Stimulated activated CD4-positive, alpha-beta T cell treated with anti-CD3 and anti-CD28 coated beads, Interleukin-12 subunit alpha, Interleukin-12 subunit beta, amount 100 ng/mL, for 4 hours (primary cell): Measurements from ENCODE around the gene SLC35A3.
"Not testable (repeated sequence)": the region's sequence is repeated elsewhere in the genome, so short reads cannot be mapped to it uniquely, and the experiment has no call there.

Experiments
- DNase-seq: peaks from one replicate; pipeline ENCODE4 v3.0.0-alpha.2; 2020

Gene SLC35A3

DNA sequence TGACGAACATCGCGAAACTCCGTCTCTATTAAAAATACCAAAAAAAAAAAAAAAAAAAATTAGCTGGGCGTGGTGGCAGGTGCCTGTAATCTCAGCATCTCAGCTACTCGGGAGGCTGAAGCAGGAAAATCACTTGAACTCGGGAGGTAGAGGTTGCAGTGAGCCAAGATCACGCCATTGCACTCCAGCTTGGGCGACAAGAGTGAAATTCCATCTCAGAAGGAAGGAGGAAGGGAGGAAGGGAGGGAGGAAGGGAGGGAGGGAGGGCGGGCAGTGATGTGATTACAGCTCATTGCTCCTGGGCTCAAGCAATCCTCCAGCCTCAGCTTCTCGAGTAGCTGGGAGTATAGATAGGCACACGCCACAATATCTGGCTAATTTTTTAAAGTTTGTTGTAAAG, 7.5 kb downstream of the SLC35A3 start:
- not testable (repeated sequence) for DNase-seq

DNA sequence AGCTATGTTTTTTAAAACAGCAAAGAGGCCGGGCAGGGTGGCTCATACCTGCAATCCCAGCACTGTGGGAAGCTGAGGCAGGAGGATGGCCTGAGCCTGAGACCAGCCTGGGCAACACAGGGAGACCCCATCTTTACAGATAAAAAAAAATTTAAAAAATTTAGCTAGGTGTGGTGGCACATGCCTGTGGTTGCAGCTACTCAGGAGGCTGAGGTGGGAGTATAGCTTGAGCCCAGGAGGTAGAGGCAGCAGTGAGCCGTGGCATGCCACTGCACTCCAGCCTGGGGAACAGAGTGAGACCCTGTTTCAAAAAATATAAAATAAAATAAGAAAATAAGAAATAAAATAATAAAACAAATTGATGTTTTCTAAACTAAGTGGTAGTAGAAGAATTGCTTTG, 8.4 kb downstream of the SLC35A3 start:
- DNase-seq = no peak

DNA sequence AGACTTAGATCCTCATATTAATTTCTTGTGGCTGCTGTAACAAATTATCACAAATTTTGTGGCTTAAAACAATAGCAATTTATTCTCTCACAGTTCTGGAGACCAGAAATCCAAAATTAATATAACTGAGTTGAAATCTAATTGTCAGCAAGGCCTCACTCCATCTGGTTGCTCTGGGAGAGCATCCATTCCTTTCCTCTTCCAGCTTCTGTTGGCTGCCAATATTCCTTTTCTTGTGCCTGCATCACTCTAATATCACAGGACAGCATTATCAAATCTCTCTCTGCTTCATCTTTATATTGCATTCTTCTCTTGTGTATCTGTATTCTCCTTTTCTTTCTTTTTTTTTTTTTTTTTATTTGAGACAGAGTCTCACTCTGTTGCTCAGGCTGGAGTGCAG, 9.3 kb downstream of the SLC35A3 start:
- no peak for DNase-seq

DNA sequence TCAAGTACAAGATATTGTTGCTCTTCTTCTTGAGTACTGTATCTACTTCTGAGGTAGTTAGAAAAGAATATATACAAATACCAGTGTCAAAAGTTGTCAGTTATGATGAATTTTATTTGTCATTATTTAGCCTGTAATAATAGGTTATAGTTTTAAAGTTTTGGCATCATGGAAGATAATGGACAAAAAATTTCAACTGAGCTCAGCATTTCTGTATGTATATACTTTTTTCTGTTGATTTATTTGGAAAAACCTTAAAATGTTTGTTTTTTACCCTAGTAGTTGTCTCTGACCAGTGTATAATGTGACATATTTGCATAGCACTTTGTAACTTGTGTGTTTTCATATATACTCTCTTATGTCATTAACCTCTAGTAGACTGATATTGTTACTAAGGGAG, 11.1 kb downstream of the SLC35A3 start:
- no peak for DNase-seq

DNA sequence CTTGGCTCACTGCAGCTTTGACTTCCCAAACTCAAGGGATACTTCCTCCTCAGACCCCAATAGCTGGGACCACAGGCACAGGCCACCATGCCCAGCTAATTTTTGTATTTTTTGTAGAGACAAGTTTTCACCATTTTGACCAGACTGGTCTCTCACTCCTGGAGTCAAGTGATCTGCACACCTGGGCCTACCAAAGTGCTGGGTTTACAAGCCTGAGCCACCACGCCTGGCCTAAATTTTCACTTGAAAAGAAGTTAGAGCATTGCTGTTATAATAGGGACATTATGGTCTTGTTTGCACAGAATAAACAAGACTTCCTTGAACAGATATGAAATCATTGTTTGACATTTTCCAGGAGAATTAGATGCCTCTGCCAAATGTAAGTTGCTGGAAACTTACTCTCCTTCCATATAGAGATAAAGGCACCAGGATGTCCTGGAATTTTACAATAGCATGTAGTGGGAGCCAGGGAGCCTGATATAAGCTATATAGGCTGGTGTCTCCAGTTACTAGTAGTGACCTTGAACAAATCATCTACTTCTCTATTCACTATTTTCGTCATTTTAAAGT, 16.9 kb downstream of the SLC35A3 start:
- DNase-seq = no peak

DNA sequence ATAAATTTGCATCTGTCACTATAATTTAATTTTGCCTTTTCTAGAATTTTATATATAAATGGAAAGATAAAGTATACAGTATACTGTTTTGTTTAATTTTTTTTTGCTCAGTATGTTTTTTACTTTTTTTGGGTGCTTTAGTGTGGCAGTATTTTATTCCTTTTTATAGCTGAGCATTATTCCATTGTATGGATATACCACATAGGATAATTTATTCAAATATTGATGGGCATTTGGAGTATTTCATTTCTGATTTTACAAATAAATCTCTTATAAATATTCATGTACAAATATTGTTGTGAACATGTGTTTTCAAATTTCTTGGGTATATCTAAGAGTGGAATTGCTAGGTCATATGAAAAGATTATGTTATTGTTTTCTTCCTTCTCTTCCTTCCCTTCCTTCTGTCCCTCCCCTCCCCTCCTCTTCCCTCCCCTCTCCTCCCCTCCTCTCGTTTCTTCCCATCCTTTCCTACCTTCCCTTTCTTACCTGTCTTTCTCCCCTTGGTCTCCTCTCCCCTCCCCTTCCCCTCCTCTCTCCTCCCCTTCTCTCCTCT, 18.5 kb downstream of the SLC35A3 start:
- DNase-seq = no peak

DNA sequence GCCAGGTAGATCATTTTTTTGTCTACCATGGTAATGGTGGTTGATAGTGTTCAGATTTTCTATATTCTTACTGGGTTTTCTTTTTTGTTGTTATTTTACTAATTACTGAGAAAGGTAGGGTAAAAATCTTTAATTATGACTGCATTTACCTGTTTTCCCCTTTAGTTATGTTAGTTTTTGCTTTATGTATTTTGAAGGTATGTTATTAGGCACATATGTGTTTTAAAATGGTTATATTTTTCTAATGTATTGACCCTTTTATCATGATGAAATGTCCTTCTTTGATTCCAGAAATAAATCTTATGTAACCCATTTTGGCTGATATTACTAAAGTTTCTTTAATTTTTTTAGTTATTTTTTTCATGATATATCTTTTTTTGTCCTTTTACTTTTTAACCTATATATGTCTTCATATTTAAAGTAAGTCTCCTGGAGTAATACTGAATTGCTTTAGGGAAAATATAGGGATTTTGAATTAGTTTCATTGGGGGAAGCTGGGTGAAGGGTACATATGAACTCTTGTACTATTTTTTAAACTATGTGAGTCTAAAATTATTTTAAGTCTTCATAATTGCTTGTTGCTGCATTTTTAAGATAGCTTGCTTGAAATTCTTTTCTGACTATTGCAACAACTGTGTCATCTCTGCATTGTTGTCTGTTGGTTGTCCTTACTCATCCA, 22.4 kb downstream of the SLC35A3 start:
- DNase-seq = no peak

DNA sequence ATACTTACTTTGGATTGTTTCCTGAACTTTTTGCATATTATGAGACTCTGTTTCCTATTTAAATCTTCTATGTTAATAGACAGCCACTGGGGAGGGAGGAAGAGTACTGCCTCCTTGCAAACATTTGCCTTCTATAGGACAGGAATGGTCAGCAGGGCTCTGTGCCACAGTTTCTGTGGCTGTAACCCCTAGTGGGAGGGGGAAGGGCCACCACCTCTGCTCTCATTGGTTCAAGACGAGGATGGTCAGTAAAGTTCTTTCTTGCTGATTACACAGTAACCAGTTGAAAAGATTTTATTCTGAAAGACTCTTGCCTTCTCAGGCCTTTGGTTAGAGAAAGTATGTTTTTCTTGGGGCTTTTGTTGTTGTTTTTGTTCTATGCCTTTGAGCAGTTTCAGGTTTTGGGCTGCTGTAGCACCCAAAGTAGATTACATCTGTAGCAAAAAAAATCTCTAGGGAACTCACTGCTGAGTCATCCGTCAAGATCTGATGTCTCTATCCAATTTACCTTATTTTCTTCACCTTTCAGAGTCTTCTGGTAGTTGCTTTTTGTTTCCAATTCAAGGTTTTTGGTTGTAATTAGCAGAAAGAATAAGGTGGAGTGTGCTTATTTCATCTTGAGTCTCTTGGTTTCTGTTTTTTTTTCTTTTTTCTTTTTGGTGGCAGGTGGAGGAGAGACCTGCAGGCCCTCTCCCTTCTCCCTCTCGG, 23.1 kb downstream of the SLC35A3 start:
- DNase-seq = no peak

DNA sequence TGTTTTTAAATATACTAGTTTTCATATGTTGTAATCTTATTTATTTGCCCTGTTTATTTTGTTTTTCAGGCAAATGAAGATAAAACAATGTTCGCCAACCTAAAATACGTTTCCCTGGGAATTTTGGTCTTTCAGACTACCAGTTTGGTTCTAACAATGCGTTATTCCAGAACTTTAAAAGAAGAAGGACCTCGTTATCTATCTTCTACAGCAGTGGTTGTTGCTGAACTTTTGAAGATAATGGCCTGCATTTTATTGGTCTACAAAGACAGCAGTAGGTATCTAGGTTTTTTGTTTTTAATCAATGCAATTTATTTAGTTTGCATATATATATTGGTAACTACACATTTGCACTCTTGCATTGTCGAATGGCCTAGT, 23.7 kb downstream of the SLC35A3 start:
- no peak for DNase-seq

DNA sequence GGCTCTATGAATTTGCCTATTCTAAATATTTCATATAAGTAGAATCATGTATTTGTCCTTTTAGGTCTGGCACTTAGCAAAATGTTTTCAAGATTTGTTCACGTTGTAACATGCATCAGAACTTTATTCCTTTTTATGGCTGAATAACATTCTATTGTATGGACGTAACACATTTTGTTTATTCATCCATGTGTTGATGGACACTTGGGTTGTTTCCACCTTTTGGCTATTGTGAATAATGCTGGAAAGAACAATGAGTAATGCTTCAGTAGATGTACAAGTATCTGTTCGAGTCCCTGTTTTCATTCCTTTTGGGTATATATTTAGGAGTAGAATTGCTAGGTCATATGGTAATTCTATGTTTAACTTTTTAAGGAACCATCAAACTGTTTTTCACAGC, 24.7 kb downstream of the SLC35A3 start:
- no peak for DNase-seq

DNA sequence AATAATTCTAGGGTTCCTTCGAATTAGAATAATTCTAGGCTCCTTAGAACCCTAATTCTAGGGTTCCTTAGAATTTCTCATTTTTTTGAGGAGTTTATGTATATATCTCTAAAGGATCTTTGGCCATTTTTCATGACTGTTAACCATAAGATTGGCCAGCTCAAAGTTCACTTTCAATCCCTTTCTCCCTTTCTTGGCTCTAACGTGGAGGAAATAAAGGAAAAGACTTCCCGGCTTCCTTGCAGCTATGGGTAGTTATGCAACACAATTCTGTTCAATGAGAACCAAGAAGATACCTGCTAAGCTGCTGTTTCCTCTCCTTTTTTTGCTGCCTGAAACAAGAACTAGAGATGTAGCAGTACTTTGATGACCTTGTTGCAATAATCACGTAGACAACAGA, 27.2 kb downstream of the SLC35A3 start:
- no peak for DNase-seq

DNA sequence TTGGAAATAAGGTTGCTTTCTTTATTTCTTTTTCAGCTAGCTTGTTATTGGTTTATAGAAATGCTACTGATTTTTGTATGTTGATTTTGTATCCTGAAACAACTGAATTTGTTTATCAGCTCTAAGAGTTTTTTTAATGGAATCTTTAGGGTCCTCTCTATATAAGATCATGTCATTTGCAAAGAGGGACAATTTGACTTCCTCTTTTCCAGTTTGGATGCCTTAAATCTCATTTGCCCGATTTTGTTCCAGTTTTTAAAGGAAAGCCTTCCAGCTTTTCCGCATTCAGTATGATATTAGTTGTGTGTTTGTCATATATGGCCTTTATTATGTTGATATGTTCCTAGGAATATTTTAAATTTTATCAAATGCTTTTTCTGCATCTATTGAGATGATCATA, 31.7 kb downstream of the SLC35A3 start:
- DNase-seq = no peak

DNA sequence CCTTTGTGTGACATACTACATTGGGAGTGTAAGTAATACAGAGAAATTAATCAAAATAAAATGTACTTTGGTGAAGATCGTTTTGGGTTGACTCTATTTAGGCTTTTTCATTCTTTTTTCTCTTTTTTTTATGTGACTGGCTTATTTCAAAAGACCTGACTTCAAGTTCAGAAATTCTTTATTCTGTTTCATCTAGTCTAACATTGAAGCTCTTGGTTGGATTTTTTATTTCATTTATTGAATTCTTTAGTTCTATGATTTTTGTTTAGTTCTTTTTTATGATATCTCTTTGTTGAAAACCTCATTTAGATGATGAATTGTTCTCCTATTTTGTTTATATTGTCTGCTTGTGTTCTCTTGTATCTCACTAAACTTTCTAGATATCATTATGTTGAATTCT, 35.6 kb downstream of the SLC35A3 start:
- DNase-seq = no peak

DNA sequence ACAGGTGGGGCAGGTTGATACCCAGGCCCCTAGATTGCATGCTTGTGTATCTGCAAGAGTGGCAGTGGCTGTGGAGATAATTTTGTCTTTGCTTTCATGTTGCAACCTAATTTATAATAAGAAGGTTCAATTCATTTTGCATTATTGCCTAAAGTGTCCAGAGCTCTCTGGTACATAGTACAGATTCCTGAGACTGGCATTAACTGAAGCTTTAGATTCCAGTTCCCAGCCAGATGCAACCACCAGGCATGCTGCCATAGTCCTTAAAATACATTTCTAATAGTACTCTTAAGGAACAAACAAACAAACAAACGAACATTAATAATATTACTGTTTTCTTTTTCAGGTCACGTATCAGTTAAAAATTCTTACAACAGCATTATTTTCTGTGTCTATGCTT, 36.9 kb downstream of the SLC35A3 start:
- DNase-seq = no peak

DNA sequence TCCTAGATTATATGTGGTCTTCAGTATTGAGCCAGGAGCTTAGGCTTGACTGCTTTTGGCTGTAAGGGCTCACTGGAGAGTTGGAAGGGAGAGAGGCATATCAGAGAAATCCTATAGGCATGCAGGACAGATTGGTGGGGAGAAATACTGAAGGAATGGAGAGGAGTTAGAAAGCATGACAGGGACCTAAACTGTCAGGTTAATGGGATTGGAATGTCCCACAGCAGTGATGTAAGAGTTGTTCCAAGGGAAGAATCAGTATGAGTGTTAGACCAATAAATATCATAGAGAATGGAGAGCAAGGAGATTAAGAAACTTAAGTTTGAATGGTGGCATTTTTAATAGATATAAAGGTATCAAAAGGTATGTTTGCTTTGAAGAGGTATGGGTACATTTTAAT, 39.7 kb downstream of the SLC35A3 start:
- no peak for DNase-seq

DNA sequence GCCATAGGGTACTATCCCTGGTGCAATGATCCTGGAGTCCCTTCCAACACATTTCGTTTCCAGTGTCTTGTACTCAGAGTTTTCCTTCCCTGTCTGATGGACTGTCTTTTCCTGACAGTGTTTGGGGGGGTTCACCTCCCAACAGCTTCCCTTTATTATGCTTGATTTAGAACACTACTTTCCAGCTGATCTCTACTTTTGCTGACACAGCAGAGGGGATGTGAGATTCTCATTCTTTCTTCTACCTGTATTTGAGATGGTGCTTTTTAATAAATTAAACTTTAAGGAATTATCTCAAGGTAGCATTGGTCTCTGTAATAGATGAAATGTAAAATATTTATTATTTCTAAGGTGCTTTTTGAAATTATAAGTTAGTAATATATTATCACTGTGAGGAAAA, 41.0 kb downstream of the SLC35A3 start:
- no peak for DNase-seq

DNA sequence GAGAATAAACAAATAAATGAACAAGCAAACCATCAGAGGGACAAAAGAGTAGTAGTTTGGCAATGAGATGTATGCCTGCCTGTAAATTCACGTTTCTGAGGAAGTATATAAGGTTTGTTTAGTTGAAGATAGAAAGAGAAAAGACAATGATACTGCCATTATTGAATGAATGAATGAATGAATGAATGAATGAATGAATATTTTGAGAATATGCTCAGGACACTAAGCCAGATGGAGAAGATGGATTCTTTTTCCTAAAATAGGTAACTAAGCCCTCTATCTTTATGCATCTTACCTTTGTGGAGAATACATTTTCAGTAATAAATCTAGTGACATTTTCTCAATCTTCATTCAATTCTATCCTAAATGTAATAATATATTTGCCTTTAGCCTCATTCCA, 49.4 kb downstream of the SLC35A3 start:
- DNase-seq = no peak

DNA sequence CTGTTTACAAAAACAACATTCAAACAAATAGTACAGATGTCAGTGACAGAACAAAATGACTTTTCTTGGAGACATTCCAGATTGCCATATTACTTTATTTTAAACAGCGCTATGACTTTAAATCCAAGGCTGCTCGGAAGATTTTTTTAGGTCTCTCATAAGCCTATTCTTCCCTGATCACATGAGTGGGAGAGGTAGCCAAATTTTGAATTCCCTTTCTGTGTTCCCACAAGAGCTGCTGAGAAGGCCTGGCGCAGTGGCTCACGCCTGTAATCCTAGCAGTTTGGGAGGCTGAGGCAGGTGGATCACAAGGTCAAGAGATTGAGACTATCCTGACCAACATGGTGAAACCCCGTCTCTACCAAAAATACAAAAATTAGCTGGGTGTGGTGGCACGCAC, 53.7 kb downstream of the SLC35A3 start:
- DNase-seq = no peak

DNA sequence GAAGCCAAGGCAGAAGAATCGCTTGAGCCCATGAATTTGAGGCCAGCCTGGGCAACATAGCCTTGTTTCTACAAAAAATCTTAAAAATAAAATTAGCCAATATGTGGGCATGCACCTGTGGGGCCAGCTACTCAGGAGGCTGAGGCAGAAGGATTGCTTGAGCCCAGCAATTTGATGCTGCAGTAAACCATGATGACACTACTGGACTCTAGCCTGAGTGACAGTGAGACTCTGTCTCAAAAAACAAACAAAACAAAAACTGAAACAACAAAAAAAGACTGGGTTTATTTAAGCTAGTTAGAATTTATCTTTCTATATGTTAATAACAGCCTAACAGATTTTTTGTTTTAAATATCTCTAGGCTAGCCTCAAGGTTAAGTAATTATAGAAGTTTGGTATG, 57.4 kb downstream of the SLC35A3 start:
- DNase-seq = no peak

DNA sequence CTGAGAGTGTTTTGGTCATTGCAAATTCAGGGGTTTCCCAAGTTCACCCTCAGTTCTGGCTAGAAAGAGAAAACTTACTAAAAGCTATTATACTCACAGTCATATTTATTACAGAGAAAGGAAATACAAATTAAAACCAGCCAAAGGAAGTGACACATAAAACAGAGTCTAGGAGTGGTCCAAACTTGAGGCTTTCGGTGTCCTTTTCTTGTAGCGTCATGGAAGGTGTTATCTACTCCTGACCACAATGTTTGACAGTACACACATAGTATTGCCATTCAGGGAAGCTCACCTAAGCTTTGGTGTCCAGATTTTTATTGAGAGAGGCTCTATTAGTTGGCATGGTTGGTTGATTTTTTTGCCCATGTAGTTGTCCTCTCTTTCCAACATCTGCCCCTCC, 59.0 kb downstream of the SLC35A3 start:
- DNase-seq = no peak

DNA sequence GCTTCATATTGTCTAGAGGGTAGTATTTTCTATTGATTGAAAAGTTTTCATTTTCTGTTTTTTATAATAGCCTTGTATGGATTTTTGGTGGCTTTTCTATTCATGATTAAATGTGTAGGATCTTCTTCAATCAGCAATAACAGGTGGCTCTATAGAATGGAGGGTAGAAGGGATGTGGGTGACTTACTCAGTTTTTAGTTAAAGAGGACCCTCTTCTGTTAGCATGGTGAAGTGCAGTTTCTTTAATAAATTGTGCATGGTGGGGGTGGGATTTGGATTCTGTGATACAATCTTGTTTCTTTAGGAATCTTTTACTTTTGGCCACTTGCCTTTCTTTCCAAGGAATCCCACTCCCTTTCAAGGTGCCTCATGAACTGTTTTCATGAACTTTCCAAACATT, 64.7 kb downstream of the SLC35A3 start:
- DNase-seq = no peak

DNA sequence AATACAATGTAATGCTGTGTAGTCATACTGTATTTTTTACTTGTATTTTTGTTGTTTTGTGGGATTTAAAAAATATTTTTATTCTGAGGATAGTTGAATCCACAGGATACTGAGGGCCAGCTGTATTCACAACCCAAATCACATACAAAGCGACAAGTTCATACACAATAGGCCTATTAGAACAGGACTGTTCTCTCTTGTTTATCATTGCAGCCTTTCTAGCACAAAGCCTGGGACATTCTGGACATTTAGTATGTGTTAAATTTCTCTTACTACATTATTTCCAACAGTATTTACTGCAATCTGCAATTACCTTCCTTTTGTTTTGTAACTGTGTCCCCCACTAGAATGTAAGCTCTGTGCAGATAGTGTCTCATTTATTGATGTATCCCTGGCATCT, 65.4 kb downstream of the SLC35A3 start:
- no peak for DNase-seq

DNA sequence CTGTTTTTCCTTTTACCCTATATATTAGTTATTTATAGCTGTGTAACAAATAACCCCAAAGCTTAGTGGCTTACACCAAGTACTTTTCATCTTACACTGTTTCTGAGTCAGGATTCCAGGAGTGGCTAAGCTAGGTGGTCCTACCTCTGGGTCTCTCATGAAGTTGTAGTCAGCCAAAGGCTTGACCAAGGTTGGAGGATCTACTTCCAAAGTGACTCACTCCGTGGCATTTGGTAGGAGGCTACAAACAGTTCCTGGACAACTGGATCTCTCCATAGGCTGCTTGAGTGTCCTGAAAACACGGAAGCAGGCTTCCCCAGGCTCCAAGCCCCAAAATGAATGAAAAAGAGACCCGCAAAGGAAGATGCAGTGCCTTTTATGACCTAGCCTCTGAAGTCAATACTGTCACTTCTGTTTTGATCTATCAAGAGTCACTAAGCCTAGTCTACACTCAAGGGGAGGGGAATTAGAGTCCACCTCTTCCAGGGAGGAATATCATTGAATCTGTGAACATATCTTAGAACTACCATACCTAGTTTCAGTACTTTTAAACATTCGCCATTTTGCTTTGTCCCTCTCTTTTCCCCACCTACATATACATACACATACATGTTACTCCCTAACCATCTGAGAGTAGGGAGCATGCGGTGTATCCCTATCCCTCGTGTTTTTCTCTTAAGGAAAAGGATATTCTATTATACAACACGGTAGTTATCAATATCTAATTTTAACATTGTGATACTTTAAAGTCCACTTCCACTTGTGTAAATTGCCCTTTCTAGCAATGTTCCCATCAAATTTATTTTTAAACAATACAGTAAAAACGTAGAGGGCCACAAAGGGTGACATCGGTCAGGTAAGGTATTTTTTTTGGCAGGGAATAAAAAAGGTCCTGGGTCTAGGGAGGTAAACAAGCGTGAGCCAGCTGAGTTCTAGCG, 67.2 kb downstream of the SLC35A3 start:
- DNase-seq = no peak

DNA sequence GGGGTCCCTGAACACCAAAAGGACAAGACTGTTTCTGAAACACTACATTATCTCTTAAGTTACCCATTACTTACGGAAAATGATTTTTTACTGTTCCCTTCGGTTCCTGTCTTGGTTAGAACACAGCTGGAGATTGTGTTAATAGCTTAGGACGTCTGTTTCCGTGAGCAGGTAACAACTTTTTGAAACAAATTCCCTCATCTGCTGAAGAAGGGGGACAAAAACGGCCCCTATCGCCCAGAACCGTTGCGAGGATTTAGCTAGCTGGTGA, 67.8 kb downstream of the SLC35A3 start:
- no peak for DNase-seq
